WERI-Rb-1 (cell line): Measurements from ENCODE around the gene ALOX15.
A peak's percentile ranks its signal among the peaks of the same experiment; 100 is the strongest.
"Not testable (repeated sequence)": the region's sequence is repeated elsewhere in the genome, so short reads cannot be mapped to it uniquely, and the experiment has no call there.

ENCODE experiments used
- DNase-seq: peaks from one replicate; pipeline ENCODE4 v3.0.0-alpha.2; 2020
- H3K27ac ChIP-seq: fragments of 250-450 bp; sonication (Bioruptor Pico); 2 replicates; pipeline ENCODE4 v1.5.1; 2020; ENCODE audit warnings: mild to moderate bottlenecking, moderate library complexity
- H3K27me3 ChIP-seq: fragments of 250-450 bp; sonication (Bioruptor Pico); 2 replicates; pipeline ENCODE4 v1.5.1; 2021; ENCODE audit warnings: mild to moderate bottlenecking, low read depth, moderate library complexity; ENCODE audit not compliant: insufficient read depth, severe bottlenecking
- H3K36me3 ChIP-seq: fragments of 250-450 bp; sonication (Bioruptor Pico); 2 replicates; pipeline ENCODE4 v1.5.1; 2020; ENCODE audit warnings: mild to moderate bottlenecking, moderate library complexity
- H3K4me3 ChIP-seq: 2 replicates; pipeline ENCODE4 v1.5.1; 2011; ENCODE audit warnings: low read depth, mild to moderate bottlenecking, control low read depth, low read length
- H3K9me3 ChIP-seq: fragments of 250-450 bp; sonication (Bioruptor Pico); 2 replicates; pipeline ENCODE4 v1.5.1; 2021; ENCODE audit warnings: mild to moderate bottlenecking, moderate library complexity; ENCODE audit not compliant: severe bottlenecking
- CTCF ChIP-seq: IDR thresholded peaks from 2 replicates; pipeline ENCODE4 v1.5.1; 2011; ENCODE audit warnings: low read depth, mild to moderate bottlenecking, control low read depth, inconsistent platforms, low read length

The ALOX15 gene

GRCh38 chr17:4592240-4593005, 49.1 kb downstream of the ALOX15 start:
- no peak for TF ChIP-seq CTCF
- H3K9me3 ChIP-seq = no peaks in the 10 kb centered on the region

GRCh38 chr17:4591529-4591928, 49.9 kb downstream of the ALOX15 start:
- DNase-seq = peak; percentile 55
- TF ChIP-seq CTCF = no peak
- Histone ChIP-seq H3K36me3 (no peaks in the 10 kb centered on the region), H3K27me3 (no peaks in the 10 kb centered on the region), H3K27ac (no peak overlapping the region), H3K4me3 (no peak overlapping the region), H3K9me3 (no peaks in the 10 kb centered on the region)

More at GRCh38 chr17:4592240-4593005, 49.1 kb downstream of the ALOX15 start:
- H3K4me3 ChIP-seq = no peak overlapping the region
- H3K27me3 ChIP-seq = no peaks in the 10 kb centered on the region
- DNase-seq = no peak
- no peak overlapping the region for H3K27ac ChIP-seq
- no peaks in the 10 kb centered on the region for H3K36me3 ChIP-seq

DNA sequence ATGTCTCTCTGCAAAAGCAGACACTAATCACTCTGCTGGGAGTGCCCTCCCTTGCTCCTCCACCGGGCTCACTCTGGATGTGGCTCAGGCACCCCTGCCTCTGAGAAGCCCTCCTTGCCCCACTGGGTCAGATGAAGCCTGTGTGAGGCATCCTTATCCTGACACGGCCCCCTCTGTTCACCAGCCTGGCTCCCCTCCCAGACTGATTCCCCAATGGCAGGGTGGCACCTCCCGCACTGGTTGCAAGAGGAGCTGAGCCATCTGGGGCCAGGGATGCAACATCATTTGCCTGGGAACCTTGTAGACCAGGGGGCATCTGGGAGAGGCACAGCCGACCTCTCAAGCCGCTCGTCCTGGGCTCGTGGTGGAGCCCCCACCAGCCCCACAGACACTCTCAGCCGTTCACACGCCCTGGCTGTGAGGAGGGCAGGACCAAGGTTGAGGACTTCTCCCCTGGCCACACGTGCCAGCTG, 50.5 kb downstream of the ALOX15 start:
- DNase-seq = no peak
- Histone ChIP-seq H3K36me3 (no peaks in the 10 kb centered on the region), H3K4me3 (no peak overlapping the region), H3K27me3 (no peaks in the 10 kb centered on the region), H3K9me3 (no peaks in the 10 kb centered on the region), H3K27ac (no peak overlapping the region)
- TF ChIP-seq CTCF = no peak

- not testable (repeated sequence) for H3K9me3 ChIP-seq, H3K27ac ChIP-seq, DNase-seq, H3K36me3 ChIP-seq, H3K4me3 ChIP-seq, H3K27me3 ChIP-seq
These were observed 51.4 kb downstream of the ALOX15 start for GRCh38 chr17:4590042-4590441.

- Histone ChIP-seq H3K36me3 (no peaks in the 10 kb centered on the region), H3K9me3 (no peaks in the 10 kb centered on the region), H3K27ac (no peak overlapping the region), H3K27me3 (no peaks in the 10 kb centered on the region), H3K4me3 (no peak overlapping the region)
- no peak for TF ChIP-seq CTCF
- no peak for DNase-seq
These were observed 52.4 kb downstream of the ALOX15 start for GRCh38 chr17:4588898-4589625.

DNA sequence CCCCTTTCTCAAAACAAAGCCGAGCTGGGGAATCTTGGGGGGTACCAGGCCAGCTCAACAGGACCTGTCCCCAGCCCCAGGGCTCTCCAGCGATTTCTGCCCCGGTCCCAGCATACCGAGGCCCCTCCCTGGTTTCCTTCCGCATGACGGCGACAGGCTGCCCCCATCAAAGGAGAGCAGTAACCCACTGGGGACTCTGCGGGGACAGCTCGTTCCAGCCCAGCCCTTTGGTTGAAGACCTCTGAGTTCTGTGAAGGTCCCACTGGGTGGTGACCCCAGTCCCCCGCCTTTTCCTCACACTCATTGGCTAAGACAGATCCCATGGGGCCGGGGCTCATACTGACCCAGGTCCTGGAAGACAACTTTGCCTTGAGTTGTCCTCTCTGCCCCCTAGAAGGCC, 53.1 kb downstream of the ALOX15 start:
- no peak overlapping the region for H3K4me3 ChIP-seq
- no peaks in the 10 kb centered on the region for H3K9me3 ChIP-seq
- DNase-seq = no peak
- no peak overlapping the region for H3K27ac ChIP-seq
- H3K36me3 ChIP-seq = no peaks in the 10 kb centered on the region
- H3K27me3 ChIP-seq = no peaks in the 10 kb centered on the region
- TF ChIP-seq CTCF = no peak
